ENCODE results near the gene MRPL43. TPM values are rescaled to one million over a fixed set of nuclear protein-coding genes. Genes with fewer than 3 reads are reported as not detected.

Gene MRPL43
- total and polyA plus RNA-seq, 10 of the 15 experiments (the other 5 are each of a cell fraction or from before 2014, with no cell fraction given) = 16.6 to 108 (median 65.1) TPM

- TF ChIP-seq CEBPZ (IDR thresholded peaks at IDR 0.05; ENCODE audit: low read depth, low read length) (no peak), MTA2 (IDR thresholded peaks at IDR 0.05; ENCODE audit: low read depth) (no peak), YBX1 (IDR thresholded peaks at IDR 0.05) (no peak), POLR2AphosphoS2 (IDR thresholded peaks at IDR 0.05; ENCODE audit: low read depth, low read length) (no peak), HDGF (IDR thresholded peaks at IDR 0.05) (0 out of 2 replicates have a peak, but pooled peaks have one; percentile 55), MYC (IDR thresholded peaks at IDR 0.05; ENCODE audit: insufficient read depth, insufficient read length, insufficient replicate concordance, low read length, severe bottlenecking) (no peak), RELB (IDR thresholded peaks at IDR 0.05; ENCODE audit: low read depth) (no peak), REST (IDR thresholded peaks at IDR 0.05; ENCODE audit: low read depth, low read length) (no peak), HDAC6 (IDR thresholded peaks at IDR 0.05; ENCODE audit: unreplicated experiment) (no peak), SMC3 (IDR thresholded peaks at IDR 0.05; ENCODE audit: borderline replicate concordance, low read length) (no peak), TCF3 (IDR thresholded peaks at IDR 0.05; ENCODE audit: borderline replicate concordance, insufficient read depth, low read depth, low read length) (no peak), FOS (IDR thresholded peaks at IDR 0.05; ENCODE audit: borderline replicate concordance, extremely low read depth, insufficient read length) (no peak), STAT1 (conservative IDR thresholded peaks at IDR 0.05) (no peak), ESRRA (IDR thresholded peaks at IDR 0.05; ENCODE audit: low read length) (no peak), PRDM15 (CRISPR knock-in tag; IDR thresholded peaks at IDR 0.05) (no peak), LARP7 (IDR thresholded peaks at IDR 0.05) (no peak), JUNB (IDR thresholded peaks at IDR 0.05) (no peak), HCFC1 (IDR thresholded peaks at IDR 0.05; ENCODE audit: low read length) (no peak)
Measured at GRCh38 chr10:101031796-101032636, 44.7 kb upstream of the MRPL43 start (continued).

Data from GM12878 (cell line).